A549 (cell line): ENCODE data around the gene SRSF10.

Experiments used
- CHD2 ChIP-seq: fragments of 150-350 bp; IDR thresholded peaks from 2 replicates; pipeline ENCODE4 v1.6.1; 2014; ENCODE audit warnings: low read length; ENCODE audit not compliant: partially characterized antibody
- EP300 ChIP-seq, 2 experiments: fragments of >200 bp; sonication (Bioruptor Twin); formaldehyde crosslinking; IDR thresholded peaks; 2 replicates in 1 of 2; 3 replicates in 1 of 2; pipeline ENCODE4 v1.6.1; 2016 to 2017
- ESRRA ChIP-seq: fragments of 150-350 bp; IDR thresholded peaks from 2 replicates; pipeline ENCODE4 v1.6.1; 2014; ENCODE audit warnings: mild to moderate bottlenecking, low read length, borderline replicate concordance
- KDM5A ChIP-seq: fragments of 200-600 bp; sonication (generic); IDR thresholded peaks from 2 replicates; pipeline ENCODE4 v1.6.1; 2016; ENCODE audit warnings: antibody characterized with exemption, mild to moderate bottlenecking
- MAFK ChIP-seq: fragments of 450-650 bp; IDR thresholded peaks from 2 replicates; pipeline ENCODE4 v1.6.1; 2014; ENCODE audit not compliant: partially characterized antibody
- POLR2A ChIP-seq: IDR thresholded peaks from 2 replicates; pipeline ENCODE4 v1.6.1; 2012; ENCODE audit warnings: mild to moderate bottlenecking, low read length

GRCh38 chr1:24010650-24011049 lies 30.5 kb upstream of the SRSF10 start:
- TF ChIP-seq POLR2A (no peak), ESRRA (no peak), MAFK (no peak), EP300 (IDR thresholded peaks at IDR 0.05) (no peak), KDM5A (no peak), CHD2 (no peak)
